Measurements from ENCODE around the gene ZFP91. TPM values are rescaled to one million over a fixed set of nuclear protein-coding genes. Genes with fewer than 3 reads are reported as not detected.

ZFP91 gene, protein sequence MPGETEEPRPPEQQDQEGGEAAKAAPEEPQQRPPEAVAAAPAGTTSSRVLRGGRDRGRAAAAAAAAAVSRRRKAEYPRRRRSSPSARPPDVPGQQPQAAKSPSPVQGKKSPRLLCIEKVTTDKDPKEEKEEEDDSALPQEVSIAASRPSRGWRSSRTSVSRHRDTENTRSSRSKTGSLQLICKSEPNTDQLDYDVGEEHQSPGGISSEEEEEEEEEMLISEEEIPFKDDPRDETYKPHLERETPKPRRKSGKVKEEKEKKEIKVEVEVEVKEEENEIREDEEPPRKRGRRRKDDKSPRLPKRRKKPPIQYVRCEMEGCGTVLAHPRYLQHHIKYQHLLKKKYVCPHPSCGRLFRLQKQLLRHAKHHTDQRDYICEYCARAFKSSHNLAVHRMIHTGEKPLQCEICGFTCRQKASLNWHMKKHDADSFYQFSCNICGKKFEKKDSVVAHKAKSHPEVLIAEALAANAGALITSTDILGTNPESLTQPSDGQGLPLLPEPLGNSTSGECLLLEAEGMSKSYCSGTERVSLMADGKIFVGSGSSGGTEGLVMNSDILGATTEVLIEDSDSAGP
- total RNA-seq (2016; rRNA removed; fragmentation: Illumina TruSeq; extraction: Trizol) (38.6 and 48.5 TPM in 2 replicates), polyA plus RNA-seq (2011; rRNA removed) (10.9 and 13.5 TPM in 2 replicates), polyA minus RNA-seq (2011; rRNA and poly(A)+ RNA removed; ENCODE audit: low replicate concordance) (11.3 and 31.2 TPM in 2 replicates), Bru-seq, nascent RNA (percentile 97 among the genes with signal in this experiment), BruChase-seq, experiment 1, labeled RNA remaining after a 6-hour chase (percentile 100 among the genes with signal in this experiment), BruChase-seq, experiment 2, labeled RNA remaining after a 2-hour chase (percentile 100 among the genes with signal in this experiment)
- 4.6 and 4.8 TPM in 2 replicates for total RNA-seq (2016; cell fraction: cytosol; rRNA removed; fragmentation: Illumina TruSeq; extraction: Trizol; ENCODE audit: low read depth)
- 38.4 and 45.8 TPM in 2 replicates for total RNA-seq (2016; cell fraction: insoluble cytoplasmic fraction; rRNA removed; fragmentation: Illumina TruSeq; extraction: Trizol)
- 26.4 and 28.6 TPM in 2 replicates for total RNA-seq (2016; cell fraction: membrane; rRNA removed; fragmentation: Illumina TruSeq; extraction: Trizol)
- 39.6 and 42.4 TPM in 2 replicates for total RNA-seq (2016; cell fraction: nucleus; rRNA removed; fragmentation: Illumina TruSeq; extraction: Trizol)
- polyA plus RNA-seq (2011; cell fraction: cytosol; rRNA removed): 6.3 and 10.1 TPM in 2 replicates
- polyA plus RNA-seq (2011; cell fraction: nucleus; rRNA removed): 9.4 and 11.5 TPM in 2 replicates
- polyA plus RNA-seq (2012): 14.2 and 16.4 TPM in 2 replicates
- polyA plus RNA-seq (2016; cell fraction: cytosol; fragmentation: Illumina TruSeq; extraction: Trizol; ENCODE audit: low read depth): 2.6 and 2.8 TPM in 2 replicates
- polyA plus RNA-seq (2016; cell fraction: insoluble cytoplasmic fraction; fragmentation: Illumina TruSeq; extraction: Trizol; ENCODE audit: low read depth): 39.1 and 39.4 TPM in 2 replicates
- polyA plus RNA-seq (2016; cell fraction: membrane; fragmentation: Illumina TruSeq; extraction: Trizol; ENCODE audit: low read depth): 12.9 and 14.8 TPM in 2 replicates
- 42.3 and 45.0 TPM in 2 replicates for polyA plus RNA-seq (2016; cell fraction: nucleus; fragmentation: Illumina TruSeq; extraction: Trizol; ENCODE audit: insufficient read depth, low read depth)
- 12.8 and 13.7 TPM in 2 replicates for polyA minus RNA-seq (2011; cell fraction: cytosol; rRNA and poly(A)+ RNA removed)
- 38.5 and 43.5 TPM in 2 replicates for polyA minus RNA-seq (2011; cell fraction: nucleus; rRNA and poly(A)+ RNA removed)
- long read RNA-seq, experiment 1, partial matches to known transcripts: 2 of 3 reads
- long read RNA-seq, experiment 1, other reads (novel, unspliced or antisense): 1 of 3 reads
- long read RNA-seq, experiment 2, full-length matches to known transcripts: 2 of 11 reads
- long read RNA-seq, experiment 2, partial matches to known transcripts: 5 of 11 reads
- long read RNA-seq, experiment 2, other reads (novel, unspliced or antisense): 4 of 11 reads

DNA sequence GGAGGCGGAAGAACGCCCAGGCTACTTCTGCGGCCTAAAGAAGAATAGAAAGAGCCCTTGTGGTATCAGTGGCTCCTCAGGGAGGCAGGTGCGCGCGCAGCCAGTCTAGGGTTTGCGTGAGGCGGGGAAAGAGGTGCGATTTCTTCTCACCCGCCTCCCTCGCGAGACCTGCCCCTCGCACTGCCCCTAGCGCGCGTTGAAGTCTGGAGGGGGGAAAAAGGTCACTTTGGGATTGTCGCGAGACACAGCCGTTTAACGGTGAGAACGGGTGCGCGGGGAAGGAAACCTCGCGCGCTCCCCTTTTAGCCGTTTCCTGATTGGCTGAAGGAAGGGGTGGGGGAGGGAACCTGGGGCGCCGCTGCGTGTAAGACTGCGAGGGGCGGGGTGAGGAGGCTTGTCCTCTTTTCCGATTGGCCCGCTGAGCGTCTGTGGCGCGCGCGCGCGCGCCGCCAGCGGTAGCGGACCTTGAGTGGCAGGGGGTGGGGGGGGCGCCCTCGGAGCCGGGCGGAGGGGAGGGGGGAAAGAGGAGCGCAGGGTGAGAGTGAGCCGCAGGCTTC lies at the start of gene ZFP91:
Gene ZFP91 (plus strand): TSS at position 429 of the 557 bp plus-strand sequence. CDS start 219 bp downstream, outside the sequence.
- Histone ChIP-seq H2AFZ (ENCODE audit: low read length) (peak within 1 kb of the TSS; percentile 59), H3K9ac (ENCODE audit: insufficient read depth, low read depth, low read length) (peak within 1 kb of the TSS; percentile 100), H3K4me1 (ENCODE audit: insufficient read depth, low read length) (peaks cover 52% of the 10 kb centered on the region), H3K79me2 (ENCODE audit: insufficient read depth, low read length) (peaks cover 48% of the 10 kb centered on the region), H3K4me3 (replicated peaks in 1 of 3; ENCODE audit: insufficient read depth in 1 of 3, low read depth in 2 of 3, low read length in 3 of 3) (peak within 1 kb of the TSS; percentile 82 to 98 (median 84)), H3K4me2 (ENCODE audit: low read depth, low read length) (peak within 1 kb of the TSS; percentile 92), H3K36me3 (replicated peaks in 1 of 2; ENCODE audit: control insufficient read depth in 1 of 2, insufficient read depth in 2 of 2, low read length in 2 of 2) (no peaks in the 10 kb centered on the region), H4K20me1 (ENCODE audit: insufficient read depth, low read length) (peaks cover 26% of the 10 kb centered on the region), H3K27ac (ENCODE audit: extremely low read length, insufficient read depth, low read length) (peak within 1 kb of the TSS; percentile 99), H3K27me3 (ENCODE audit: control insufficient read depth in 1 of 2, insufficient read depth in 2 of 2, low read length in 2 of 2) (no peaks in the 10 kb centered on the region), H3K9me3 (ENCODE audit: low read length) (no peaks in the 10 kb centered on the region)
- in situ Hi-C loops (cut with HindIII; ENCODE audit: extremely low pct_ligation_motif_present, low pct_unique_long_range_greater_than_20kb) (no loop called here), intact Hi-C loops (cut with micrococcal nuclease; ENCODE audit: unreplicated experiment) (no loop called here)
- DNase-seq (ENCODE audit: low spot score) (peak; percentile 97), FAIRE-seq (peak; percentile 67), ATAC-seq (peak; percentile 84)
- no TSS peak for BruUV-seq (replicated peaks)
- CTCF ChIA-PET (ENCODE audit: low intra/inter-chr PET ratio, low total read pairs): no interaction called here
- POLR2A ChIA-PET: interaction anchor here (1.1 to 3.3 kb wide), 3 partner anchors 17 to 28 kb away, joined by 3 to 18 read pairs (median 9); no protein-coding TSS in a partner anchor
- WGBS (ENCODE audit: low lambda C conversion rate): 1% methylated on average over 14 of the region's 51 CpGs
- TF ChIP-seq ZNF446 (CRISPR knock-in tag; IDR thresholded peaks at IDR 0.05) (0 out of 2 replicates have a peak, but pooled peaks have one; percentile 14), SYNCRIP (IDR thresholded peaks at IDR 0.05; ENCODE audit: insufficient read depth, low read depth, low read length) (no peak), TBX2 (CRISPR knock-in tag; IDR thresholded peaks at IDR 0.05; ENCODE audit: borderline replicate concordance) (no peak), ZBTB21 (CRISPR knock-in tag; IDR thresholded peaks at IDR 0.05) (no peak), TP53 (CRISPR knock-in tag; conservative IDR thresholded peaks at IDR 0.05) (no peak), ZBTB20 (CRISPR knock-in tag; IDR thresholded peaks at IDR 0.05; ENCODE audit: borderline replicate concordance, low read depth) (peak; percentile 49; the same call in 1 of the 2 replicates), RNF2 (conservative IDR thresholded peaks at IDR 0.05; ENCODE audit: low read depth) (0 out of 2 replicates have a peak, but pooled peaks have one; percentile 19), NRL (CRISPR knock-in tag; IDR thresholded peaks at IDR 0.05; ENCODE audit: borderline replicate concordance) (0 out of 2 replicates have a peak, but pooled peaks have one; percentile 21)
- TF ChIP-seq, protein P1, sequence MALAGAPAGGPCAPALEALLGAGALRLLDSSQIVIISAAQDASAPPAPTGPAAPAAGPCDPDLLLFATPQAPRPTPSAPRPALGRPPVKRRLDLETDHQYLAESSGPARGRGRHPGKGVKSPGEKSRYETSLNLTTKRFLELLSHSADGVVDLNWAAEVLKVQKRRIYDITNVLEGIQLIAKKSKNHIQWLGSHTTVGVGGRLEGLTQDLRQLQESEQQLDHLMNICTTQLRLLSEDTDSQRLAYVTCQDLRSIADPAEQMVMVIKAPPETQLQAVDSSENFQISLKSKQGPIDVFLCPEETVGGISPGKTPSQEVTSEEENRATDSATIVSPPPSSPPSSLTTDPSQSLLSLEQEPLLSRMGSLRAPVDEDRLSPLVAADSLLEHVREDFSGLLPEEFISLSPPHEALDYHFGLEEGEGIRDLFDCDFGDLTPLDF (CRISPR knock-in tag; IDR thresholded peaks at IDR 0.05): peak; percentile 55
- TF ChIP-seq, protein P2, sequence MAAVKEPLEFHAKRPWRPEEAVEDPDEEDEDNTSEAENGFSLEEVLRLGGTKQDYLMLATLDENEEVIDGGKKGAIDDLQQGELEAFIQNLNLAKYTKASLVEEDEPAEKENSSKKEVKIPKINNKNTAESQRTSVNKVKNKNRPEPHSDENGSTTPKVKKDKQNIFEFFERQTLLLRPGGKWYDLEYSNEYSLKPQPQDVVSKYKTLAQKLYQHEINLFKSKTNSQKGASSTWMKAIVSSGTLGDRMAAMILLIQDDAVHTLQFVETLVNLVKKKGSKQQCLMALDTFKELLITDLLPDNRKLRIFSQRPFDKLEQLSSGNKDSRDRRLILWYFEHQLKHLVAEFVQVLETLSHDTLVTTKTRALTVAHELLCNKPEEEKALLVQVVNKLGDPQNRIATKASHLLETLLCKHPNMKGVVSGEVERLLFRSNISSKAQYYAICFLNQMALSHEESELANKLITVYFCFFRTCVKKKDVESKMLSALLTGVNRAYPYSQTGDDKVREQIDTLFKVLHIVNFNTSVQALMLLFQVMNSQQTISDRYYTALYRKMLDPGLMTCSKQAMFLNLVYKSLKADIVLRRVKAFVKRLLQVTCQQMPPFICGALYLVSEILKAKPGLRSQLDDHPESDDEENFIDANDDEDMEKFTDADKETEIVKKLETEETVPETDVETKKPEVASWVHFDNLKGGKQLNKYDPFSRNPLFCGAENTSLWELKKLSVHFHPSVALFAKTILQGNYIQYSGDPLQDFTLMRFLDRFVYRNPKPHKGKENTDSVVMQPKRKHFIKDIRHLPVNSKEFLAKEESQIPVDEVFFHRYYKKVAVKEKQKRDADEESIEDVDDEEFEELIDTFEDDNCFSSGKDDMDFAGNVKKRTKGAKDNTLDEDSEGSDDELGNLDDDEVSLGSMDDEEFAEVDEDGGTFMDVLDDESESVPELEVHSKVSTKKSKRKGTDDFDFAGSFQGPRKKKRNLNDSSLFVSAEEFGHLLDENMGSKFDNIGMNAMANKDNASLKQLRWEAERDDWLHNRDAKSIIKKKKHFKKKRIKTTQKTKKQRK (IDR thresholded peaks at IDR 0.05; ENCODE audit: low read length): no peak
- TF ChIP-seq, protein P3, sequence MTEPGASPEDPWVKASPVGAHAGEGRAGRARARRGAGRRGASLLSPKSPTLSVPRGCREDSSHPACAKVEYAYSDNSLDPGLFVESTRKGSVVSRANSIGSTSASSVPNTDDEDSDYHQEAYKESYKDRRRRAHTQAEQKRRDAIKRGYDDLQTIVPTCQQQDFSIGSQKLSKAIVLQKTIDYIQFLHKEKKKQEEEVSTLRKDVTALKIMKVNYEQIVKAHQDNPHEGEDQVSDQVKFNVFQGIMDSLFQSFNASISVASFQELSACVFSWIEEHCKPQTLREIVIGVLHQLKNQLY (CRISPR knock-in tag; IDR thresholded peaks at IDR 0.05): no peak
